K562 (cell line): Measurements from ENCODE around the gene HTR3C. TPM values are rescaled to one million over a fixed set of nuclear protein-coding genes. Genes with fewer than 3 reads are reported as not detected.
A peak's percentile ranks its signal among the peaks of the same experiment; 100 is the strongest.

ENCODE experiments used
- CREB1 ChIP-seq, 2 experiments: sonication (generic) in 1 of 2; formaldehyde crosslinking in 1 of 2; IDR thresholded peaks; 2 replicates each; pipeline versions ENCODE4 v1.6.1 to v1.8.0; 2012 to 2022; ENCODE audit warnings: inconsistent platforms in 1 of 2, mild to moderate bottlenecking in 1 of 2, missing genetic modification reagents in 1 of 2, moderate library complexity in 1 of 2
- ELF2 ChIP-seq: fragments of 250-450 bp; sonication (Bioruptor Pico); IDR thresholded peaks from 2 replicates; pipeline ENCODE4 v1.5.0; 2021; ENCODE audit warnings: mild to moderate bottlenecking
- EWSR1 ChIP-seq: fragments of 450-650 bp; IDR thresholded peaks from 2 replicates; pipeline ENCODE4 v1.6.1; 2018; ENCODE audit warnings: borderline replicate concordance, mild to moderate bottlenecking, low read depth, moderate library complexity; ENCODE audit not compliant: partially characterized antibody
- FOSL1 ChIP-seq: fragments of 200-800 bp; sonication (Bioruptor generic); conservative IDR thresholded peaks from 2 replicates; pipeline ENCODE4 v1.6.1; 2016; ENCODE audit warnings: missing genetic modification characterization, missing compliant biosample characterization
- GATA2 ChIP-seq: sonication (generic); formaldehyde crosslinking; IDR thresholded peaks from 2 replicates; pipeline ENCODE4 v1.4.0; 2020; ENCODE audit warnings: mild to moderate bottlenecking, missing genetic modification reagents
- GATAD2A ChIP-seq: fragments of 450-650 bp; IDR thresholded peaks from 2 replicates; pipeline ENCODE4 v1.6.1; 2017
- HDGF ChIP-seq: fragments of 450-650 bp; IDR thresholded peaks from 2 replicates; pipeline ENCODE4 v1.6.1; 2016
- HINFP ChIP-seq: fragments of 450-650 bp; conservative IDR thresholded peaks from 2 replicates; pipeline ENCODE4 v1.6.1; 2016; ENCODE audit warnings: missing genetic modification characterization, low read depth, mild to moderate bottlenecking, control low read depth, missing compliant biosample characterization
- JUNB ChIP-seq: fragments of 450-650 bp; formaldehyde crosslinking; conservative IDR thresholded peaks from 2 replicates; pipeline ENCODE4 v1.4.0; 2020; ENCODE audit warnings: mild to moderate bottlenecking
- MYNN ChIP-seq, 2 experiments: sonication (generic); formaldehyde crosslinking in 1 of 2; IDR thresholded peaks; 2 replicates each; pipeline versions ENCODE4 v1.5.0 to v1.6.1; 2016 to 2020; ENCODE audit warnings: antibody characterized with exemption in 1 of 2, missing genetic modification reagents in 1 of 2
- POU5F1 ChIP-seq: fragments of 150-350 bp; IDR thresholded peaks from 2 replicates; pipeline ENCODE4 v1.6.1; 2014; ENCODE audit warnings: borderline replicate concordance, low read length, low read depth, mild to moderate bottlenecking; ENCODE audit not compliant: partially characterized antibody
- PRDM10 ChIP-seq: fragments of 450-650 bp; IDR thresholded peaks from 2 replicates; pipeline ENCODE4 v1.6.1; 2018; ENCODE audit not compliant: partially characterized antibody
- PTRF ChIP-seq: fragments of 450-650 bp; IDR thresholded peaks from 2 replicates; pipeline ENCODE4 v1.6.1; 2016; ENCODE audit warnings: mild to moderate bottlenecking, missing genetic modification characterization, missing compliant biosample characterization
- SOX6 ChIP-seq: fragments of 450-650 bp; IDR thresholded peaks from 2 replicates; pipeline ENCODE4 v1.6.1; 2014; ENCODE audit warnings: mild to moderate bottlenecking
- SUPT5H ChIP-seq: fragments of 450-650 bp; IDR thresholded peaks from 2 replicates; pipeline ENCODE4 v1.6.1; 2016
- TCF3 ChIP-seq: sonication (generic); formaldehyde crosslinking; IDR thresholded peaks from 2 replicates; pipeline ENCODE4 v1.4.0; 2020; ENCODE audit warnings: mild to moderate bottlenecking, missing genetic modification reagents
- TFAM ChIP-seq: fragments of 250-450 bp; sonication (Bioruptor Pico); conservative IDR thresholded peaks from 2 replicates; pipeline ENCODE4 v1.5.0; 2021; ENCODE audit warnings: mild to moderate bottlenecking, moderate library complexity
- ZBTB2 ChIP-seq: fragments of 450-650 bp; IDR thresholded peaks from 2 replicates; pipeline ENCODE4 v1.6.1; 2016; ENCODE audit warnings: antibody characterized with exemption
- ZNF121 ChIP-seq: sonication (generic); formaldehyde crosslinking; conservative IDR thresholded peaks from 2 replicates; pipeline ENCODE4 v1.8.0; 2022; ENCODE audit warnings: missing genetic modification reagents
- ZNF436 ChIP-seq: fragments of 250-450, 450-650 bp; sonication (Bioruptor Pico); formaldehyde crosslinking; IDR thresholded peaks from 2 replicates; pipeline ENCODE4 v1.7.0; 2020; ENCODE audit warnings: mild to moderate bottlenecking
- ZNF57 ChIP-seq: fragments of 450-650 bp; formaldehyde crosslinking; IDR thresholded peaks from 2 replicates; pipeline ENCODE4 v1.4.0; 2020; ENCODE audit warnings: mild to moderate bottlenecking, moderate library complexity
- polyA plus RNA-seq, 8 experiments: library from polyadenylated mRNA; depleted of rRNA in 4 of 8; stranded (reverse) in 5 of 8; unstranded in 3 of 8; fragments of >200 nt; fragmentation: Nextera tagmentation in 2 of 8; fragmentation: Illumina TruSeq in 1 of 8; extraction: Ambion mirVana in 2 of 8; extraction: Trizol in 1 of 8; gene quantifications; 2 replicates each; pipeline versions ENCODE4 v1.2.1 to v1.2.3, GENCODE V29; 2011 to 2014; ENCODE audit warnings: inconsistent platforms in 1 of 8, missing spikeins in 1 of 8
- total RNA-seq, 7 experiments: library from RNA; depleted of rRNA in 6 of 7; stranded (reverse); fragments of >200 nt in 6 of 7; fragmentation: Illumina TruSeq in 2 of 7; extraction: Trizol in 2 of 7; gene quantifications; 2 replicates each; pipeline versions ENCODE4 v1.2.1 to v1.2.3, GENCODE V29; 2011 to 2021; ENCODE audit warnings: low replicate concordance in 1 of 7
- TF ChIP-seq, protein P1 (sequence below): fragments of 250-450 bp; sonication (Bioruptor Pico); IDR thresholded peaks from 2 replicates; pipeline ENCODE4 v1.4.0; 2020; ENCODE audit warnings: mild to moderate bottlenecking, moderate library complexity

Gene HTR3C
- total and polyA plus RNA-seq, 9 of the 15 experiments (the other 6 are each of a cell fraction or from before 2014, with no cell fraction given) = 0.04 to 0.06 TPM; not detected in 7

GRCh38 chr3:184005941-184006507 lies 46.8 kb upstream of the HTR3C start (continued):
- TF ChIP-seq CREB1 (IDR thresholded peaks at IDR 0.05) (no peak), CREB1 (CRISPR knock-in tag; IDR thresholded peaks at IDR 0.05) (no peak), ZBTB2 (peak; percentile 45; the same call in 1 of the 2 replicates), MYNN (IDR thresholded peaks at IDR 0.05) (no peak), MYNN (CRISPR knock-in tag; IDR thresholded peaks at IDR 0.05) (no peak), ZNF57 (no peak), TFAM (no peak), SOX6 (peak; percentile 79), GATAD2A (0 out of 2 replicates have a peak, but pooled peaks have one; percentile 28), POU5F1 (no peak), GATA2 (CRISPR knock-in tag) (no peak), JUNB (CRISPR knock-in tag) (no peak), FOSL1 (tag) (peak; percentile 46; the same call in 1 of the 2 replicates), SUPT5H (no peak), ELF2 (CRISPR knock-in tag) (no peak), TCF3 (CRISPR knock-in tag) (peak; percentile 27; the same call in 1 of the 2 replicates), PRDM10 (no peak), HINFP (no peak), ZNF121 (no peak), PTRF (no peak), ZNF436 (CRISPR knock-in tag) (no peak), HDGF (no peak), EWSR1 (no peak)
- TF ChIP-seq, protein P1, sequence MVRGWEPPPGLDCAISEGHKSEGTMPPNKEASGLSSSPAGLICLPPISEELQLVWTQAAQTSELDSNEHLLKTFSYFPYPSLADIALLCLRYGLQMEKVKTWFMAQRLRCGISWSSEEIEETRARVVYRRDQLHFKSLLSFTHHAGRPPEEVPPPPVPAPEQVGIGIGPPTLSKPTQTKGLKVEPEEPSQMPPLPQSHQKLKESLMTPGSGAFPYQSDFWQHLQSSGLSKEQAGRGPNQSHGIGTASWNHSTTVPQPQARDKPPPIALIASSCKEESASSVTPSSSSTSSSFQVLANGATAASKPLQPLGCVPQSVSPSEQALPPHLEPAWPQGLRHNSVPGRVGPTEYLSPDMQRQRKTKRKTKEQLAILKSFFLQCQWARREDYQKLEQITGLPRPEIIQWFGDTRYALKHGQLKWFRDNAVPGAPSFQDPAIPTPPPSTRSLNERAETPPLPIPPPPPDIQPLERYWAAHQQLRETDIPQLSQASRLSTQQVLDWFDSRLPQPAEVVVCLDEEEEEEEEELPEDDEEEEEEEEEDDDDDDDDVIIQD (CRISPR knock-in tag) = no peak
